Caco-2 (cell line): ENCODE measurements around the gene LDB1. TPM values are rescaled to one million over a fixed set of nuclear protein-coding genes. Genes with fewer than 3 reads are reported as not detected.

ENCODE experiments used
- BruUV-seq: library from RNA; stranded (reverse); fragments of 400-500 nt; replicated peaks from 2 replicates; lab custom pipeline; 2021; lab: Mats Ljungman, UMichigan
- CTCF ChIA-PET: fragments of 300-600 bp; sonication (Branson Sonifier 250); formaldehyde crosslinking; loops from one replicate; lab custom pipeline; 2022; ENCODE audit warnings: antibody characterized with exemption; lab: Charles Lee
- POLR2A ChIA-PET: fragments of 300-600 bp; sonication (Branson Sonifier 250); formaldehyde crosslinking; loops from one replicate; lab custom pipeline; 2022; ENCODE audit warnings: antibody characterized with exemption; lab: Charles Lee
- DNase-seq, 2 experiments: peaks; one replicate each; pipeline versions ENCODE4 v3.0.0 to v3.0.0-alpha.2; 2020 to 2022
- H3K27me3 ChIP-seq: replicated peaks from 2 replicates; pipeline ENCODE4 v1.6.0; 2011; ENCODE audit warnings: low read length; ENCODE audit not compliant: control insufficient read depth, insufficient read depth
- H3K36me3 ChIP-seq: 2 replicates; pipeline ENCODE4 v1.5.1; 2011; ENCODE audit warnings: low read length; ENCODE audit not compliant: control insufficient read depth, insufficient read depth
- H3K4me1 ChIP-seq: fragments of 250-450 bp; sonication (Bioruptor Pico); 2 replicates; pipeline ENCODE4 v1.5.1; 2020; ENCODE audit warnings: mild to moderate bottlenecking
- H3K4me3 ChIP-seq: 2 replicates; pipeline ENCODE4 v1.5.1; 2011; ENCODE audit warnings: low read depth, mild to moderate bottlenecking, control low read depth, low read length
- H3K9me3 ChIP-seq: fragments of 250-450 bp; sonication (Bioruptor Pico); 2 replicates; pipeline ENCODE4 v1.5.1; 2020; ENCODE audit warnings: mild to moderate bottlenecking, moderate library complexity
- H3K27ac Mint-ChIP-seq: one replicate; pipeline ENCODE4 v1.8.0; 2022; ENCODE audit warnings: mixed read lengths; ENCODE audit not compliant: unreplicated experiment
- H3K27me3 Mint-ChIP-seq: one replicate; pipeline ENCODE4 v1.8.0; 2022; ENCODE audit warnings: mixed read lengths; ENCODE audit not compliant: insufficient read depth, unreplicated experiment
- H3K36me3 Mint-ChIP-seq: one replicate; pipeline ENCODE4 v1.8.0; 2022; ENCODE audit warnings: mild to moderate bottlenecking, mixed read lengths; ENCODE audit not compliant: insufficient read depth, unreplicated experiment
- H3K4me1 Mint-ChIP-seq: one replicate; pipeline ENCODE4 v1.8.0; 2022; ENCODE audit warnings: low read depth, mixed read lengths; ENCODE audit not compliant: unreplicated experiment
- H3K4me3 Mint-ChIP-seq: one replicate; pipeline ENCODE4 v1.8.0; 2022; ENCODE audit warnings: mild to moderate bottlenecking, moderate library complexity, mixed read lengths; ENCODE audit not compliant: unreplicated experiment
- H3K9me3 Mint-ChIP-seq: one replicate; pipeline ENCODE4 v1.8.0; 2022; ENCODE audit warnings: mixed read lengths; ENCODE audit not compliant: unreplicated experiment
- CTCF ChIP-seq, 2 experiments: fragments of 200-600 bp in 1 of 2; IDR thresholded peaks; 1 replicate in 1 of 2; 2 replicates in 1 of 2; pipeline versions ENCODE4 v1.5.1 to v1.8.0; 2011 to 2022; ENCODE audit warnings: antibody characterized with exemption in 1 of 2, control low read depth in 1 of 2, inconsistent platforms in 1 of 2, low read depth in 1 of 2, low read length in 1 of 2, mild to moderate bottlenecking in 1 of 2, moderate library complexity in 1 of 2; ENCODE audit not compliant: insufficient read depth in 1 of 2, severe bottlenecking in 1 of 2, unreplicated experiment in 1 of 2
- intact Hi-C: fragments of 100-400 bp; cut with micrococcal nuclease; formaldehyde crosslinking; loops from one replicate; pipeline ENCODE4 v1.10.0; 2022; ENCODE audit not compliant: unreplicated experiment
- total RNA-seq: library from RNA; stranded (reverse); gene quantifications from 2 replicates; pipeline ENCODE4 v1.2.3, GENCODE V29; 2022

LDB1 gene
- total RNA-seq, 1 experiment from 2014 or later: 52.3 TPM

DNA sequence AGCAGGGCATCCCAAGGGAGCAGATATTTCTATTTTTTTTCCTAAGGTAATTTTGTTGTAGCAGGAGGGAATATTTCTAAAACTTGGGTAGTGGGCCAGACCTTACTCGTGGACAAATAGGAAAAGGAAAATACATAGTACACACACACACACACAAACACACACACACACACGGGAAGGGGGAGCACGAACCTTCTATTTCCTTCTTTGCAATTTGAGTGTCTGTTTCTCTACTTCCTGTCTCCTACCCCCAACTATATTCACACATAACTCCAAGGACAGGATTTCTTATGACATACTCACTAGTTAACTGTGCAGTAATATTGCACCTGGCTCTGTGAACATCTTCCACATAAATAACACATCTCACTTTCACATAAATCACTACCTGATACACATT is 4.4 kb downstream of the LDB1 start:
- no peak for DNase-seq
- Mint-ChIP-seq H3K36me3 (peaks cover 8% of the 10 kb centered on the region), H3K4me1 (peaks cover 37% of the 10 kb centered on the region), H3K4me3 (peak overlapping the region; percentile 95), H3K9me3 (no peaks in the 10 kb centered on the region), H3K27me3 (no peaks in the 10 kb centered on the region), H3K27ac (no peak overlapping the region)
- no peaks in the 10 kb centered on the region for H3K9me3 ChIP-seq
- intact Hi-C loops: loop anchor here (2.0 kb wide), 1 partner anchor 17 kb away; the partner anchor contains the start of gene PPRC1
- TF ChIP-seq CTCF (IDR thresholded peaks at IDR 0.05; ENCODE audit: insufficient read depth in 1 of 2, low read depth in 1 of 2, low read length in 1 of 2, severe bottlenecking in 1 of 2, unreplicated experiment in 1 of 2): no peak
- no peaks in the 10 kb centered on the region for H3K27me3 ChIP-seq
- POLR2A ChIA-PET: interaction anchor here (1.4 kb wide), 1 partner anchor 13 kb away, joined by 7 read pairs; no protein-coding TSS in a partner anchor
- peaks cover 4% of the 10 kb centered on the region; the same call in 1 of the 2 replicates for H3K36me3 ChIP-seq
- H3K4me3 ChIP-seq: no peak overlapping the region
- peaks cover 26% of the 10 kb centered on the region for H3K4me1 ChIP-seq
- CTCF ChIA-PET: no interaction called here
- no TSS peak for BruUV-seq

DNA sequence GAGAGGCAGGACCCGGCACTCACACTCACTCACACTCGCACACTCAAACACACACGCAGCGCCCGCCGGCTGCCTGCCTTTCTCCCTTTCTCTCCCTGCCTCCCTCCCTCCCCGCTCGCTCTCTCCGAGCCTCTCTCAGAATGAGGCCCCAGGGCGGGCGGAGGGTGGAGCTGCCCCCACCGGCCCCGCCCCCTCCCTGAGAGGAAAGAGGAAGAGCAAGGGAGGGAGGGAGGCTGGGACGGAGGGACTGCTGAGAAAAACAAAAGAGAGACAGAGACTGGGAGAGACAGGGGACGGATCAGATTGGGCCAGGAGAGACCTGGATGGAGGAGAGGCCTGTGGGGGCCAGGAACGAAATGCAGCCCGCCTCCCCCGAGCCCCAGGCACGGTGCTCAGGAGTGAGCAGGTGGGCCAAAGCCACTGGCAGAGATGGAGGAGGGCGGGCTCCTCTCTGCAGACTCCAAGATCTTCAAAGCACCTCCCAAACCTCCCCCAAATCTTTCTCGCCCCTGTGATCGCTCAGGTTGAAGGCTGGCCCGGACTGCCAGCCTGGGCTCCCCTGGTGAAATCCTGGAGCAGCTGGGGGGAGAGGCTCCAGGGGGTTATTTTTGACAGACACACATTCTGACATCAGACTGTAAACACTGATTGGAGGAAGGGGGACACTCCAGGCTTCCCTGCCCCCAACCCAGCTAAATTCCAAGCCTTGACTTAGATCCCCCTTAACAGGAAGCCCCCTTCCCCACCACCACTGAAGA is 5.1 kb downstream of the LDB1 start:
- H3K36me3 Mint-ChIP-seq: peaks cover 8% of the 10 kb centered on the region
- H3K4me1 Mint-ChIP-seq: peaks cover 37% of the 10 kb centered on the region
- no TSS peak for BruUV-seq
- H3K27ac Mint-ChIP-seq: peak overlapping the region; percentile 94
- H3K9me3 Mint-ChIP-seq: no peaks in the 10 kb centered on the region
- peak overlapping the region; percentile 95 for H3K4me3 Mint-ChIP-seq
- Histone ChIP-seq H3K36me3 (peaks cover 6% of the 10 kb centered on the region; the same call in 1 of the 2 replicates), H3K9me3 (no peaks in the 10 kb centered on the region), H3K4me3 (peak overlapping the region; percentile 56), H3K27me3 (no peaks in the 10 kb centered on the region), H3K4me1 (peaks cover 26% of the 10 kb centered on the region)
- POLR2A ChIA-PET: interaction anchor here (0.6 to 1.5 kb wide), 9 partner anchors 12 to 387 kb away, joined by 3 to 7 read pairs (median 4); partner anchors contain the start of genes ACTR1A, GBF1 and NOLC1
- peak; percentile 88 to 89 for DNase-seq
- intact Hi-C loops: loop anchor here (2.0 kb wide), 1 partner anchor 18 kb away; the partner anchor contains the start of gene PPRC1
- TF ChIP-seq CTCF (IDR thresholded peaks at IDR 0.05; ENCODE audit: insufficient read depth in 1 of 2, low read depth in 1 of 2, low read length in 1 of 2, severe bottlenecking in 1 of 2, unreplicated experiment in 1 of 2): no peak
- no peaks in the 10 kb centered on the region for H3K27me3 Mint-ChIP-seq
- CTCF ChIA-PET: interaction anchor here (0.5 to 2.0 kb wide), 5 partner anchors 18 to 342 kb away, joined by 3 to 9 read pairs (median 3); partner anchors contain the start of gene PPRC1
